HG03571 (cell line): ENCODE data around the gene F8A1.
"Not testable (repeated sequence)": the region's sequence is repeated elsewhere in the genome, so short reads cannot be mapped to it uniquely, and the experiment has no call there.

Experiments
- ATAC-seq: cut with Tn5 transposase; IDR thresholded peaks from one replicate; pipeline ENCODE4 v1.9.1; 2021; ENCODE audit not compliant: unreplicated experiment

F8A1 gene

GRCh38 chrX:154886069-154886788, at the start of gene F8A1:
Gene F8A1 (plus strand): TSS chrX:154886355. CDS start chrX:154886375, 20 bp downstream.
- peak; percentile 70 for ATAC-seq

- ATAC-seq = no peak
These were observed 45.3 kb upstream of the F8A1 start for GRCh38 chrX:154840856-154841255.

- ATAC-seq = no peak
These were observed 35.1 kb upstream of the F8A1 start for GRCh38 chrX:154850957-154851611.

GRCh38 chrX:154855256-154855655, 30.9 kb upstream of the F8A1 start:
- ATAC-seq = no peak

GRCh38 chrX:154868522-154868921, 17.6 kb upstream of the F8A1 start:
- ATAC-seq = not testable (repeated sequence)

- ATAC-seq = no peak
These were observed 12.8 kb upstream of the F8A1 start for GRCh38 chrX:154873329-154873728.

GRCh38 chrX:154884069-154884468, 2.1 kb upstream of the F8A1 start:
- not testable (repeated sequence) for ATAC-seq

GRCh38 chrX:154885057-154885456, 1.1 kb upstream of the F8A1 start:
- not testable (repeated sequence) for ATAC-seq

- ATAC-seq = not testable (repeated sequence)
These were observed 606 bp upstream of the F8A1 start for GRCh38 chrX:154885549-154885948.

- ATAC-seq = peak; percentile 53
These were observed 650 bp downstream of the F8A1 start for GRCh38 chrX:154886789-154887221.

GRCh38 chrX:154890990-154891639, 5.0 kb downstream of the F8A1 start:
- no peak for ATAC-seq

GRCh38 chrX:154892296-154892695, 6.1 kb downstream of the F8A1 start:
- ATAC-seq = no peak

- ATAC-seq = no peak
These were observed 14.2 kb downstream of the F8A1 start for GRCh38 chrX:154900323-154900722.

GRCh38 chrX:154902408-154902807, 16.3 kb downstream of the F8A1 start:
- ATAC-seq = no peak

- no peak for ATAC-seq
These were observed 22.7 kb downstream of the F8A1 start for GRCh38 chrX:154908821-154909220.

GRCh38 chrX:154910048-154910447, 23.9 kb downstream of the F8A1 start:
- not testable (repeated sequence) for ATAC-seq

- not testable (repeated sequence) for ATAC-seq
These were observed 24.4 kb downstream of the F8A1 start for GRCh38 chrX:154910528-154910927.

- ATAC-seq = no peak
These were observed 27.9 kb downstream of the F8A1 start for GRCh38 chrX:154914052-154914451.

- no peak for ATAC-seq
These were observed 31.9 kb downstream of the F8A1 start for GRCh38 chrX:154918060-154918483.

- ATAC-seq = not testable (repeated sequence)
These were observed 38.6 kb downstream of the F8A1 start for GRCh38 chrX:154924771-154925170.
